Activated CD4-positive, alpha-beta T cell treated with anti-CD3 and anti-CD28 coated beads for 36 hours (primary cell): Measurements from ENCODE around the gene ARL15. TPM values are rescaled to one million over a fixed set of nuclear protein-coding genes. Genes with fewer than 3 reads are reported as not detected.

Experiments used
- ATAC-seq: fragments of 200-7000 bp; cut with Tn5 transposase; one replicate; pipeline ENCODE4 v1.10.0; 2021; ENCODE audit warnings: mild to moderate bottlenecking, moderate library complexity
- CTCF ChIA-PET: fragments of 350-600 bp; sonication (Branson Sonifier 250); formaldehyde crosslinking; loops from one replicate; lab custom pipeline; 2021; ENCODE audit warnings: antibody characterized with exemption; lab: Charles Lee
- POLR2A ChIA-PET: fragments of 350-600 bp; sonication (Branson Sonifier 250); formaldehyde crosslinking; loops from one replicate; lab custom pipeline; 2021; ENCODE audit warnings: antibody characterized with exemption, inconsistent platforms; lab: Charles Lee
- DNase-seq: peaks from one replicate; pipeline ENCODE4 v3.0.0-alpha.2; 2020
- H3K27ac Mint-ChIP-seq: one replicate; pipeline ENCODE4 v1.8.0; 2021; ENCODE audit warnings: mixed read lengths
- H3K27me3 Mint-ChIP-seq: one replicate; pipeline ENCODE4 v1.8.0; 2021; ENCODE audit warnings: mixed read lengths
- H3K36me3 Mint-ChIP-seq: one replicate; pipeline ENCODE4 v1.8.0; 2021; ENCODE audit warnings: low read depth, mixed read lengths
- H3K4me1 Mint-ChIP-seq: one replicate; pipeline ENCODE4 v1.8.0; 2021; ENCODE audit warnings: mixed read lengths
- H3K4me3 Mint-ChIP-seq: one replicate; pipeline ENCODE4 v1.8.0; 2021; ENCODE audit warnings: mild to moderate bottlenecking, moderate library complexity, mixed read lengths
- H3K9me3 Mint-ChIP-seq: one replicate; pipeline ENCODE4 v1.8.0; 2021; ENCODE audit warnings: low read depth, mixed read lengths
- intact Hi-C, 2 experiments: fragments of 100-400 bp; cut with DNase I in 1 of 2; cut with micrococcal nuclease in 1 of 2; formaldehyde crosslinking; loops; one replicate each; pipeline versions ENCODE4 v1.14.2 to v1.15.1; 2022 to 2024; cut with DNase I, micrococcal nuclease
- total RNA-seq, 2 experiments: library from RNA; stranded (reverse); gene quantifications; one replicate each; pipeline ENCODE4 v1.2.3, GENCODE V29; 2021

ARL15 gene
- total RNA-seq, 2 experiments from 2014 or later = 5.4 to 6.7 TPM

DNA sequence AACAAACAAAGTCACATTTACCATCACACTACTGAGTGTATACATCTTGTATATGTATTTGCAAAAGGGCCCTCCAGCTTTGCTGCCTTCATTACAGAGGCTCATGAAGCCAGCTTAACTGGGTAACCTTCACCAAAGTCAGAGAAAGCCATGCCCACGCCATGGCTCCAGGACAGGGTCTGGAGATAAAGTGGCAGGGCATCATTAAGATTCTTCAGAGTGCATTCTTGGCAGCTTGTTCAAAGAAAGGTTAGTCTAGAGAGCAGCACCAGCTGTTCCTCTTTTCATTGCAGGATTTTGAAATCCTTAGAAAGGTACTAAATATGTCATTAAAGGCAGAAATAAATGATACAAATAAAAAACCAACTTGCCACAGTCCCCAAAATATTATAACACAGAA is 416.7 kb downstream of the ARL15 start:
- CTCF ChIA-PET = no interaction called here
- DNase-seq (no peak), ATAC-seq (no peak)
- no peak overlapping the region for H3K4me3 Mint-ChIP-seq
- no peak overlapping the region for H3K27ac Mint-ChIP-seq
- H3K4me1 Mint-ChIP-seq = no peaks in the 10 kb centered on the region
- POLR2A ChIA-PET = interaction anchor here (0.6 kb wide), 1 partner anchor 491 kb away, joined by 3 read pairs; no protein-coding TSS in a partner anchor
- H3K9me3 Mint-ChIP-seq = no peaks in the 10 kb centered on the region
- intact Hi-C loops = no loop called here
- no peaks in the 10 kb centered on the region for H3K27me3 Mint-ChIP-seq
- no peaks in the 10 kb centered on the region for H3K36me3 Mint-ChIP-seq

- H3K9me3 Mint-ChIP-seq = no peaks in the 10 kb centered on the region
- DNase-seq (no peak), ATAC-seq (no peak)
- peaks cover 2% of the 10 kb centered on the region for H3K36me3 Mint-ChIP-seq
- no peaks in the 10 kb centered on the region for H3K27me3 Mint-ChIP-seq
- intact Hi-C loops = no loop called here
- ChIA-PET CTCF (no interaction called here), POLR2A (no interaction called here)
- H3K27ac Mint-ChIP-seq = no peak overlapping the region
- H3K4me1 Mint-ChIP-seq = no peaks in the 10 kb centered on the region
- H3K4me3 Mint-ChIP-seq = no peak overlapping the region
Measured at GRCh38 chr5:53892224-53892623, 418.1 kb downstream of the ARL15 start.

- intact Hi-C loops = no loop called here
- CTCF ChIA-PET = no interaction called here
- DNase-seq (no peak), ATAC-seq (no peak)
- Mint-ChIP-seq H3K36me3 (peaks cover 2% of the 10 kb centered on the region), H3K27ac (no peak overlapping the region), H3K27me3 (no peaks in the 10 kb centered on the region), H3K4me1 (no peaks in the 10 kb centered on the region), H3K4me3 (no peak overlapping the region), H3K9me3 (no peaks in the 10 kb centered on the region)
- POLR2A ChIA-PET = no interaction called here
Measured at GRCh38 chr5:53891159-53891558, 419.2 kb downstream of the ARL15 start.

DNA sequence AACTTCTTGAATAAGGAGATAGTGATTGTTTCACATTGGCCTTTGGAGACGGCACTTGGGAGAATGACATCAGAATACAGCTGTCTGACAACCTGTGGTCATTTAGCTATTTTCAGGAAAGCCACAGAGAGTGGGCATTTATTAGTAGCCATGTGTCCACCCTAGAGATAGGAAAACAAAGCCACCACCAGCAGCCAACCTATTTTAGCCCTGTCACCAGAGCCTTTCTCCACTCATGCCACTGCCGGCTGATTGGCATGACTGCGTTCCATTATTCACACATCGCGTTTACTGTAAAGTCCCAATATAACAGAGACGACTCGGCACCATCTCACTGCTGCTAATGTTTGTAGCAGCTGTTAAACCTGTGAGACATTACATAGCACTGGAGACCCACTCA is 419.9 kb downstream of the ARL15 start:
- POLR2A ChIA-PET = no interaction called here
- intact Hi-C loops = no loop called here
- Mint-ChIP-seq H3K27me3 (no peaks in the 10 kb centered on the region), H3K36me3 (peaks cover 2% of the 10 kb centered on the region), H3K9me3 (no peaks in the 10 kb centered on the region), H3K4me1 (no peaks in the 10 kb centered on the region), H3K27ac (no peak overlapping the region), H3K4me3 (no peak overlapping the region)
- CTCF ChIA-PET = no interaction called here
- no peak for ATAC-seq
- DNase-seq = no peak

DNA sequence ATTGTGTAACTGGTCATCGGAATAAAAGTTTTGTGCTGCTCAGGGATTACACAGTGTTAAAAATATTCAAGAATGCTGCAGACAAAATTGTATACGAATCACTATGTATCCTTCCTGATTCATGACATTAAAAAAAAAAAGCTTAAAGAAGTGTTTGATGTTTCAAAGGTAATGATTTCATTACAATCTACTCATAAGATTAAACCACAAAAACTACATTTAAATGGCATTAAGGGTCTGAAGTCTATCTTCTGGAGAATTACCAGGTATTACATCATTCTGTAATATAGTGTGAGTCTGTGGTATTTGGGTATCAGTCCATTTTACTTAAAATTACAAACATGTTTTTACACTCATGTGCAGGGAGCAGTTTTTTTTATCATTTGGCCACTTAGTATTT is 425.5 kb downstream of the ARL15 start:
- peaks cover 17% of the 10 kb centered on the region for H3K4me1 Mint-ChIP-seq
- ATAC-seq (peak; percentile 53), DNase-seq (no peak)
- no peaks in the 10 kb centered on the region for H3K27me3 Mint-ChIP-seq
- H3K4me3 Mint-ChIP-seq = no peak overlapping the region
- intact Hi-C loops = no loop called here
- H3K9me3 Mint-ChIP-seq = no peaks in the 10 kb centered on the region
- ChIA-PET CTCF (no interaction called here), POLR2A (no interaction called here)
- H3K36me3 Mint-ChIP-seq = peaks cover 4% of the 10 kb centered on the region
- H3K27ac Mint-ChIP-seq = no peak overlapping the region

GRCh38 chr5:53884417-53884816 is 426.0 kb downstream of the ARL15 start:
- Mint-ChIP-seq H3K27me3 (no peaks in the 10 kb centered on the region), H3K9me3 (no peaks in the 10 kb centered on the region), H3K4me1 (peaks cover 17% of the 10 kb centered on the region), H3K4me3 (no peak overlapping the region), H3K36me3 (peaks cover 4% of the 10 kb centered on the region), H3K27ac (no peak overlapping the region)
- ChIA-PET POLR2A (no interaction called here), CTCF (no interaction called here)
- ATAC-seq (peak; percentile 19), DNase-seq (peak; percentile 11)
- intact Hi-C loops = no loop called here

DNA sequence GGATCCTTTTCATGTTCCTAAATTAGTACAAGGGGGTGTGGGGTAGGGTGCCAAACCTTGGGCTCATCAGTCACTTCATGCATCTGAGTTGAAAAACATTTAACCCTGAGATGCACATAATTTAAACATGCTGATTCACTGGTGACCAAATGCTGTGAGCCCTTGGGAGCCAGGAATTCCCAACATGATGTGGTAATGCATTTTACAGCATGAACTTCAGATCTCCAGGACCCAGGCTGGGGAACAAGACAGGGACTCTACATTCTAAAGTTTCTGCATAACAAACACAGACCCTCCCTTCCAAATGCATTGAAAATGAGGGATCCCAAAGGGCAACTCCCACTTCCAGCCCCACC is 427.7 kb downstream of the ARL15 start:
- ATAC-seq (no peak), DNase-seq (no peak)
- CTCF ChIA-PET = no interaction called here
- Mint-ChIP-seq H3K4me1 (peaks cover 17% of the 10 kb centered on the region), H3K4me3 (no peak overlapping the region), H3K9me3 (no peaks in the 10 kb centered on the region), H3K36me3 (peaks cover 4% of the 10 kb centered on the region), H3K27ac (no peak overlapping the region), H3K27me3 (no peaks in the 10 kb centered on the region)
- intact Hi-C loops = no loop called here
- POLR2A ChIA-PET = no interaction called here

- Mint-ChIP-seq H3K9me3 (no peaks in the 10 kb centered on the region), H3K27ac (peak overlapping the region; percentile 6), H3K4me1 (peaks cover 17% of the 10 kb centered on the region), H3K36me3 (peaks cover 3% of the 10 kb centered on the region), H3K4me3 (no peak overlapping the region), H3K27me3 (no peaks in the 10 kb centered on the region)
- ChIA-PET CTCF (no interaction called here), POLR2A (no interaction called here)
- DNase-seq (no peak), ATAC-seq (no peak)
- intact Hi-C loops = no loop called here
Measured at GRCh38 chr5:53882006-53882675, 428.2 kb downstream of the ARL15 start.

GRCh38 chr5:53879708-53880323 is 430.6 kb downstream of the ARL15 start:
- H3K36me3 Mint-ChIP-seq = peaks cover 3% of the 10 kb centered on the region
- CTCF ChIA-PET = interaction anchor here (0.7 to 0.9 kb wide), 2 partner anchors 349 to 1081 kb away, joined by 3 to 4 read pairs; no protein-coding TSS in a partner anchor
- intact Hi-C loops = no loop called here
- H3K4me3 Mint-ChIP-seq = no peak overlapping the region
- H3K4me1 Mint-ChIP-seq = peaks cover 15% of the 10 kb centered on the region
- no peak for ATAC-seq
- POLR2A ChIA-PET = no interaction called here
- H3K27ac Mint-ChIP-seq = no peak overlapping the region
- no peak for DNase-seq
- no peaks in the 10 kb centered on the region for H3K27me3 Mint-ChIP-seq
- H3K9me3 Mint-ChIP-seq = no peaks in the 10 kb centered on the region

GRCh38 chr5:53878015-53878414 is 432.4 kb downstream of the ARL15 start:
- H3K4me3 Mint-ChIP-seq = no peak overlapping the region
- H3K27ac Mint-ChIP-seq = no peak overlapping the region
- intact Hi-C loops = no loop called here
- H3K27me3 Mint-ChIP-seq = no peaks in the 10 kb centered on the region
- ATAC-seq (no peak), DNase-seq (no peak)
- CTCF ChIA-PET = interaction anchor here (0.5 to 0.7 kb wide), 3 partner anchors 392 to 1097 kb away, joined by 3 read pairs; no protein-coding TSS in a partner anchor
- peaks cover 11% of the 10 kb centered on the region for H3K4me1 Mint-ChIP-seq
- H3K36me3 Mint-ChIP-seq = no peaks in the 10 kb centered on the region
- POLR2A ChIA-PET = no interaction called here
- H3K9me3 Mint-ChIP-seq = no peaks in the 10 kb centered on the region

DNA sequence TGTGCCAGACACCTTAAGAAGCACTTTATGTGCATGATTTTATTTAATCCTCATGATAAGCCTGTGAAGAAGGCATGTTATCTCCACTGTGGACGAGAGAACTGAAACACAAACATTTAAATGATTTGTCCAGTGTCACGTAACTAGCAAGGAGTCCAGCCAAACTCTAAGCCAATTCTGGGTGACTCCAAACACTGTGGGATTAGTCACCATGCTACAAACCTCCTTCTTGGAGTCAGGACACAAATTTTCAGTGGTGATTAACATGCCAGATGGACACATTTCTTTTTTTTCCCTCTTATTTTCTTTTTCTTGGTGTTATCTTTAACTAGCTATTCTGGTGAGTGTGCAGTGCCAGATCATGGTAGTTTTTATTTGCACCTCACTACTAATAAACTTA is 433.1 kb downstream of the ARL15 start:
- CTCF ChIA-PET = no interaction called here
- no peak for DNase-seq
- no peaks in the 10 kb centered on the region for H3K36me3 Mint-ChIP-seq
- no peaks in the 10 kb centered on the region for H3K27me3 Mint-ChIP-seq
- POLR2A ChIA-PET = interaction anchor here (0.6 kb wide), 1 partner anchor 527 kb away, joined by 3 read pairs; no protein-coding TSS in a partner anchor
- intact Hi-C loops = no loop called here
- ATAC-seq = no peak
- no peak overlapping the region for H3K4me3 Mint-ChIP-seq
- peaks cover 7% of the 10 kb centered on the region for H3K4me1 Mint-ChIP-seq
- H3K9me3 Mint-ChIP-seq = no peaks in the 10 kb centered on the region
- H3K27ac Mint-ChIP-seq = no peak overlapping the region

GRCh38 chr5:53874409-53874808 is 436.0 kb downstream of the ARL15 start:
- H3K9me3 Mint-ChIP-seq = no peaks in the 10 kb centered on the region
- ChIA-PET CTCF (interaction anchor here (0.8 kb wide), 1 partner anchor 36 kb away, joined by 3 read pairs; no protein-coding TSS in a partner anchor), POLR2A (no interaction called here)
- ATAC-seq (no peak), DNase-seq (no peak)
- H3K4me1 Mint-ChIP-seq = no peaks in the 10 kb centered on the region
- H3K4me3 Mint-ChIP-seq = no peak overlapping the region
- no peaks in the 10 kb centered on the region for H3K27me3 Mint-ChIP-seq
- H3K36me3 Mint-ChIP-seq = no peaks in the 10 kb centered on the region
- intact Hi-C loops = no loop called here
- no peak overlapping the region for H3K27ac Mint-ChIP-seq
